SJSA1 (cell line): ENCODE results near the gene OR13C4. TPM values are rescaled to one million over a fixed set of nuclear protein-coding genes. Genes with fewer than 3 reads are reported as not detected.
"Not testable (repeated sequence)": the region's sequence is repeated elsewhere in the genome, so short reads cannot be mapped to it uniquely, and the experiment has no call there.

Experiments used
- DNase-seq, 2 experiments: peaks; one replicate each; pipeline ENCODE4 v3.0.0-alpha.2; 2015 to 2020; ENCODE audit warnings: low spot score in 2 of 2, low read depth in 1 of 2
- H3K27ac ChIP-seq: fragments of 250-450 bp; sonication (Bioruptor Pico); 2 replicates; pipeline ENCODE4 v1.5.1; 2020; ENCODE audit warnings: mild to moderate bottlenecking, moderate library complexity
- H3K27me3 ChIP-seq: fragments of 250-450 bp; sonication (Bioruptor Pico); replicated peaks from 2 replicates; pipeline ENCODE4 v1.5.1; 2020; ENCODE audit warnings: mild to moderate bottlenecking, moderate library complexity
- H3K36me3 ChIP-seq: fragments of 250-450 bp; sonication (Bioruptor Pico); 2 replicates; pipeline ENCODE4 v1.5.1; 2020; ENCODE audit warnings: mild to moderate bottlenecking
- H3K4me1 ChIP-seq: fragments of 250-450 bp; sonication (Bioruptor Pico); replicated peaks from 2 replicates; pipeline ENCODE4 v1.6.1; 2021; ENCODE audit warnings: mild to moderate bottlenecking
- H3K4me3 ChIP-seq: fragments of 250-450 bp; sonication (Bioruptor Pico); 2 replicates; pipeline ENCODE4 v1.5.1; 2020; ENCODE audit warnings: mild to moderate bottlenecking
- H3K9me3 ChIP-seq: fragments of 250-450 bp; sonication (Bioruptor Pico); replicated peaks from 2 replicates; pipeline ENCODE4 v1.5.1; 2020; ENCODE audit warnings: mild to moderate bottlenecking
- total RNA-seq: library from RNA; depleted of rRNA; stranded (reverse); fragments of >200 nt; shearing (Covaris generic); gene quantifications from 2 replicates; pipeline ENCODE4 v1.2.3, GENCODE V29; 2014; rRNA removed

The OR13C4 gene
- not detected in 2 replicates for total RNA-seq

DNA sequence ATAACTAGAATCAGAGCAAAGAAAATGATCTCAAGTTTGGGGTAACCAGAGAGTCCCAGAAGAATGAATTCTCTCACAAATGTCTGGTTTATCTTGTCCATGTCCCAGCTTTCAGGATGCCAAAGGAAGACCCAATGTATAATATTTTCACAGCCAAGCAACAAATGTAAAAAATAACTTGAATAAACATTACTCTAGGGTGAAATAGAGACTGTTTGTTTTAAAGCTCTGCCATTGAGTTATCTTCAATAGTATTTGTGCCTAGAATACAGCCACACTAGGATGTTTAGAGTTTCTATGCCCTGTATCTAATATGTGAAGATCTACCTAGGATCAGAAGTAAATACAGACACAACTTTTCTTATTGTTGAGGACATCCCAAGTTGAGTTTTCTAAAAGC is at the start of gene OR13C4:
OR13C4 (minus strand) TSS at position 101 of the 400 bp plus-strand sequence; CDS start at position 101, 0 bp downstream.
- no peak for DNase-seq
- Histone ChIP-seq H3K4me3 (no peak within 1 kb of the TSS), H3K9me3 (no peaks in the 10 kb centered on the region), H3K27ac (no peak within 1 kb of the TSS), H3K36me3 (no peaks in the 10 kb centered on the region), H3K4me1 (no peaks in the 10 kb centered on the region), H3K27me3 (no peaks in the 10 kb centered on the region; the same call in 1 of the 2 replicates)

DNA sequence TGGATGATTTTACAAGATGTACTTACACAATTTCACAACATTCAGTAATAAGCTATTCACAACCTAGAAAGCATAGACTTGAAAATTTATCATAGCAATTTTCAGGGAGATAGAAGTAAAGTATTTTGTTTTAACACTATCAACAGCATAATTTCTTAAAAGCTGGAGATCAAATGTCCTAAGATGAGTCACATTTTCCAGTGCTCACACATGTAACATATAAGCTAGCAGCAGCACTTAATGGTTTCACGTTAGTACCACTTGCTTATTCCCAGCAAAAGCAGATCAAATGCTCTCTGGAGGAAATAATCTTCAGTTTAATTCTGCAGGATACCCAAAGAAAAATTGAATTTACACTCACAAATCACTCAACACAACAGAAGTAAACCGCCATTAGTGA is 48.4 kb upstream of the OR13C4 start:
- H3K9me3 ChIP-seq = peaks cover 3% of the 10 kb centered on the region; the same call in 1 of the 2 replicates
- no peak for DNase-seq
- H3K27me3 ChIP-seq = no peaks in the 10 kb centered on the region
- no peak overlapping the region for H3K4me3 ChIP-seq
- H3K27ac ChIP-seq = no peak overlapping the region
- no peaks in the 10 kb centered on the region for H3K4me1 ChIP-seq
- H3K36me3 ChIP-seq = no peaks in the 10 kb centered on the region

GRCh38 chr9:104572612-104573011 is 45.6 kb upstream of the OR13C4 start:
- Histone ChIP-seq H3K4me3 (no peak overlapping the region), H3K36me3 (no peaks in the 10 kb centered on the region), H3K4me1 (no peaks in the 10 kb centered on the region), H3K27ac (no peak overlapping the region), H3K27me3 (no peaks in the 10 kb centered on the region), H3K9me3 (peaks cover 3% of the 10 kb centered on the region; the same call in 1 of the 2 replicates)
- no peak for DNase-seq

DNA sequence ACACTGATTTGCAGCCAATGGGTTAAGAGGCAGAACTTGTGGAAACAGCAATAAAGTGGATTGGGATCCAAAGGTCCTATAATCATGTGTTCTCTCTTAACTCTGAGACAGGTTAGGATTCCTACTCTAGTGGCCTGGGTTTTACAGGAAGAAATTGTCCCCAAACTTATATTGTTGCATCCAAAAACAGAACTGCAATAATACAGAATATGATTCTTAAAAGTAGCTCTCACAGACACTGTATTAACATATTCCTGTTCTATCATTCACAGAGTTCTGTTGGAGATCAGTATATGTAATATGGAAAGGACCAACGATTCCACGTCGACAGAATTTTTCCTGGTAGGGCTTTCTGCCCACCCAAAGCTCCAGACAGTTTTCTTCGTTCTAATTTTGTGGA is 41.9 kb upstream of the OR13C4 start, which contains the start of gene OR13C8:
OR13C8 (plus strand) TSS at position 301 of the 400 bp plus-strand sequence; CDS start at position 301, 0 bp downstream.
- H3K27me3 ChIP-seq = no peaks in the 10 kb centered on the region
- H3K9me3 ChIP-seq = peaks cover 3% of the 10 kb centered on the region; the same call in 1 of the 2 replicates
- H3K27ac ChIP-seq = no peak within 1 kb of the TSS
- H3K36me3 ChIP-seq = no peaks in the 10 kb centered on the region
- no peak for DNase-seq
- no peaks in the 10 kb centered on the region for H3K4me1 ChIP-seq
- H3K4me3 ChIP-seq = no peak within 1 kb of the TSS

DNA sequence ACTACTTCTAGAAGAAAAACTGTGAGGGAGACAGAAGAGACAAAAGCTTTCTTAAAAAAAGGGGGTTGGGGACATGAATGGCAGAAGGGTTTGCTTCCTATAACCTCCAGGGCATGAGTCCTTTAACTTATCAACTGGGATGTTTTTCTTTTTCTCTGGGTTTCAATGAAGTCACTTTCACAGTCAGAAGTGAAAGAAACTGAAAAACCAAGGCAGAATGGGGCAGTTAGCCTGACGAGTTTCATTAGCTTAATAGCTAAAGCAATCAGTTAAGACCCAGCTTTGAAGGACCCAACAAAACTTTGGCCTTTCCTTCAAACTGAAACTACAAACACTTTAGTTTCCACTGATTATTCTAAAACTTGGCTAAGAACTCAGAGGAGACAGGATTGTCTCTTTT is 37.3 kb upstream of the OR13C4 start:
- H3K36me3 ChIP-seq = no peaks in the 10 kb centered on the region
- H3K4me3 ChIP-seq = no peak overlapping the region
- H3K27me3 ChIP-seq = no peaks in the 10 kb centered on the region
- no peak overlapping the region for H3K27ac ChIP-seq
- no peak for DNase-seq
- no peaks in the 10 kb centered on the region for H3K4me1 ChIP-seq
- no peaks in the 10 kb centered on the region for H3K9me3 ChIP-seq

GRCh38 chr9:104556830-104557634 is 30.0 kb upstream of the OR13C4 start:
- Histone ChIP-seq H3K4me3 (no peak overlapping the region), H3K4me1 (peaks cover 7% of the 10 kb centered on the region; the same call in 1 of the 2 replicates), H3K9me3 (no peaks in the 10 kb centered on the region), H3K36me3 (no peaks in the 10 kb centered on the region), H3K27me3 (no peaks in the 10 kb centered on the region), H3K27ac (no peak overlapping the region)
- no peak for DNase-seq

DNA sequence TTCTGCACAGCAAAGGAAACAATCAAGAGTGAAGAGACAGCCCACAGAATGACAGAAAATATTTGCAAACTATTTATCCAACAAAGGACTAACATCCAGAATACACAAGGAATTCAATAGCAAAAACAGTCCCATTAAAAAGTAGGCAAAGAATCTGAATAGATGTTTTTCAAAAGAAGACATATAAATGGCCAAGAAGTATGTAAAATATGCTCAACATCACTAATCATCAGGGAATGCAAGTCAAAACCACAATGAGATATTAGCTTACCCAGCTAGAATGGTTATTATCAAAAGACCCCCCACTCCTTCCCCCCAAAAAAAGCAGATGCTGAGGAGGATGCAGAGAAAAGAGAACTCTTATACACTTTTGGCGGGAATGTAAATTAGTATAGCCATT is 28.5 kb upstream of the OR13C4 start:
- Histone ChIP-seq H3K27me3 (no peaks in the 10 kb centered on the region), H3K36me3 (no peaks in the 10 kb centered on the region), H3K9me3 (no peaks in the 10 kb centered on the region), H3K27ac (no peak overlapping the region), H3K4me3 (no peak overlapping the region), H3K4me1 (peaks cover 7% of the 10 kb centered on the region; the same call in 1 of the 2 replicates)
- DNase-seq = no peak

DNA sequence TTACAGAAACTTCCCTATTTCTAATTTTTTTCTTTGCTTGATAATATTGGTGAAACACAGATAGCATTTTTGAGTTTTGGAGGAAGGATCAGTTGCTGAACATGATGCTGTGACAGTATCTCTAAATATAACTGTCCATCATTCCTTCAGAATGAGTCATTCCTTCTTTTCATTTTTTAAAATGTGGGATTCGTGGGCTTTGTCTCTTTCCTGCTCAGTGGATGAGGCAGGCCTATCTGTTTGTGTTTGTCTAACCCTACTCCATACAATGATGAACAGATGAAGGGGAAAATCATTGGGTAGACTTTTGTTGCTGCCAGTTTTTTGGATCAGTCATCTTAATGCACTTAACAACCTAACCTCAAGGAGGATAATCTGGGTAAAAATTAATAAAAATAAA is 26.3 kb upstream of the OR13C4 start:
- Histone ChIP-seq H3K36me3 (no peaks in the 10 kb centered on the region), H3K4me3 (no peak overlapping the region), H3K27ac (no peak overlapping the region), H3K9me3 (no peaks in the 10 kb centered on the region), H3K4me1 (peaks cover 7% of the 10 kb centered on the region; the same call in 1 of the 2 replicates), H3K27me3 (no peaks in the 10 kb centered on the region)
- peak in 1 of 2 experiments; percentile 29 for DNase-seq

DNA sequence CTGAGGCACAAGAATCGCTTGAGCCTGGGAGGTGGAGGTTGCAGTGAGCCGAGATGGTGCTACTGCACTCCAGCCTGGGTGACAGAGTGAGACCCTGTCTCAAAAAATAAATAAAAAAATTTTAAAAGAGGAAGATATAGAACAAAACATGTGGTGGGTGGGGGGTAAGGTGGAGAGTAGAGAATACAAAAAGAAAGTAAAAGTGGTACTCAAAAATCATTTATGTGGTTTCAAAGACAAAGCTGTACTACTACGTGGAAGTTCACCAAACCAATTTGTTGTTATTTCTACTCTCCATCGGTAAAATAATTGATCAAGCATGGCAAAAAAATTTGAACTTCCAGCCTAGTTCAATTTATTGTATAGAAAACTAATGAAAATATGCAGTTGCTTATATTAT is 17.6 kb upstream of the OR13C4 start:
- Histone ChIP-seq H3K27me3 (peaks cover 7% of the 10 kb centered on the region; the same call in 1 of the 2 replicates), H3K4me3 (no peak overlapping the region), H3K4me1 (no peaks in the 10 kb centered on the region), H3K27ac (no peak overlapping the region), H3K9me3 (no peaks in the 10 kb centered on the region), H3K36me3 (no peaks in the 10 kb centered on the region)
- no peak for DNase-seq

DNA sequence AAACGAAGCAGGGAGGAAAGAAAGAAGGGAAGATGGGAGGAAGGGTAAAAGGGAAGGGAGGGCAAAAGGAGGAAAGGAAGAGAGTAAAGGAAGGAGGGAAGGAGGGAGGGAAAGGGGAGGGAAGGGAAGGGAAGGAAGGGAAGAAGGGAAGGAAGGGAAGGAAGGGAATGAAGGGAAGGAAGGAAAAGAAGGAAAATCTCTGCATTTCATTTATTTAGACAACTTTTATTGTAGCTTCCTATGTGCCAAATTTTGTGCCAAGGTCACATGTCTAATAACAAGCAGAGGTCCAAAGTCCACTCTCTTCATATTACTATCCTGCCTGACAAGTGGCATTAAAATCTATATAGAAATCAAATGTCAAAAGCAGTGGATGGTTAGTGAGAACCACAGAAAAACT is 12.3 kb upstream of the OR13C4 start:
- Histone ChIP-seq H3K36me3 (no peaks in the 10 kb centered on the region), H3K4me3 (no peak overlapping the region), H3K27ac (no peak overlapping the region), H3K9me3 (no peaks in the 10 kb centered on the region), H3K4me1 (no peaks in the 10 kb centered on the region), H3K27me3 (0 out of 2 replicates have a peak, but pooled peaks cover 2% of the 10 kb centered on the region)
- DNase-seq = no peak

DNA sequence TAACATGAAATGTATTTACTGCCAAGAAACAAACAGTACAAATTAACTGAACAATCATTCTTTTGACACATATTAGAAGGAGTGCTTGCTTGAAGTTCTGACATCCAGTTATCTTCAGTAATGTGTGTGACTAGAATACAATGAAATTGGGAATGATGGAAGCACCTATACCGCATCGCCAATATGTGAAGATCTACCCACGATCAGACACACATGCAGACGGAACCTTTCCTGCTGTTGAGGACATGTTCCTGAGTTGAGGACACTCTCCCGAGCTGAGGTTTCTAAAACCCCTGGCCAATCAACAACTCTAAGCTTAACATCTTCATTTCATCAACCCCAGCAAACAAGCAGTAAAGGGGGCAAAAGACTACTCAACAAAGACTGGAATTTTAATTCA is 9.7 kb upstream of the OR13C4 start, which contains the start of gene OR13C3:
OR13C3 (minus strand) TSS at position 101 of the 400 bp plus-strand sequence. CDS start 133 bp downstream, outside the sequence.
- Histone ChIP-seq H3K9me3 (no peaks in the 10 kb centered on the region), H3K27me3 (0 out of 2 replicates have a peak, but pooled peaks cover 2% of the 10 kb centered on the region), H3K36me3 (no peaks in the 10 kb centered on the region), H3K4me1 (no peaks in the 10 kb centered on the region), H3K27ac (no peak within 1 kb of the TSS), H3K4me3 (no peak within 1 kb of the TSS)
- DNase-seq = no peak

DNA sequence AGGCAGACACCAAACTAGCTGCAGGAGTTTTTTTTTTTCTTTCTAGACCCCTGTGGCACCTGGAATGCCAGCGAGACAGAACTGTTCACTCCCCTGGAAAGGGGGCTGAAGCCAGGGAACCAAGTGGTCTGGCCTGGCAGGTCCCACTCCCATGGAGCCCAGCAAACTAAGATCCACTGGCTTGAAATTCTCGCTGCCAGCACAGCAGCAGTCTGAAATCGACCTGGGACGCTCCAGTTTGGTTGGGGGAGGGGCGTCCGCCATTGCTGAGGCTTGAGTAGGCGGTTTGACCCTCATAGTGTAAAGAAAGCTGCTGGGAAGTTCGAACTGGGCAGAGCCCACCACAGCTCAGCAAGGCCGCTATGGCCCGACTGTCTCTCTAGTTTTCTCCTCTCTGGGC is 6.8 kb downstream of the OR13C4 start:
- not testable (repeated sequence) for H3K27ac ChIP-seq, H3K27me3 ChIP-seq, H3K9me3 ChIP-seq, DNase-seq, H3K4me1 ChIP-seq, H3K36me3 ChIP-seq, H3K4me3 ChIP-seq

DNA sequence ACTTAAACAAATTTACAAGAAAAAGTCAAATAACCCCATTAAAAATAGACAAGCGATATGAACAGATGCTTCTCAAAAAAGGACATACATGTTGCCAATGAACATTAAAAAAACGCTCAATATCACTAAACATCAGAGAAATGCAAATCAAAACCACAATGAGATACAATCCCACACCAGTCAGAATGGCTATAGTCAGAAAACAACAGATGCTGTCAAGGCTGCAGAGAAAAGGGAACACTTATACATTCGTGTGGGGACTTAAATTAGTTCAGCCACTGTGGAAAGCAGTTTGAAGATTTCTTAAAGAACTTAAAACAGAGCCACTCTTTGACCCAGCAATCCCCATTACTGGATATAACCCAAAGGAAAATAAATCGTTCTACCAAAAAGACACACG is 12.1 kb downstream of the OR13C4 start:
- no peak for DNase-seq

DNA sequence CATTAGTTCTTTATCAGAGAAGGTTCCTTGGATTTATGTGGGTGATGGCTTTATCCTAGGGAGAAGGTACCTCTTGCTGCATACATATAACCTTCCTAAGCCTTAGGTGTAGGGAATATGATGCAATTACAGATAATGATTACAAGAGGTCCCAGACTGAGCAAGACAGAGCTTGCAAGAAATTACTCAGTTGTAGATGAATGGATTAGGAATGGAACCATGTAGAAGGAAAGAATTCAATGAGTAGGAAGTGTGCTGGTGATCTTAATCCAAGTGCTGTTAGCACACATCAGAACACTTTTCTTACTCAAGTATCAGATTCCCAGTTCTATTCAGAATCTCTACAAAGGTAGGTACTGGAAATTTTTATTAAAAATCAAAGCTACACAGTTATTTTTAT is 20.4 kb downstream of the OR13C4 start:
- Histone ChIP-seq H3K4me1 (no peaks in the 10 kb centered on the region), H3K9me3 (no peaks in the 10 kb centered on the region)
- DNase-seq = no peak

More for the DNA sequence above, 12.1 kb downstream of the OR13C4 start:
- H3K36me3 ChIP-seq = no peaks in the 10 kb centered on the region
- no peak overlapping the region for H3K27ac ChIP-seq
- no peaks in the 10 kb centered on the region for H3K27me3 ChIP-seq
- H3K4me1 ChIP-seq = no peaks in the 10 kb centered on the region
- H3K4me3 ChIP-seq = no peak overlapping the region
- no peaks in the 10 kb centered on the region for H3K9me3 ChIP-seq

More for the DNA sequence above, 20.4 kb downstream of the OR13C4 start:
- no peak overlapping the region for H3K4me3 ChIP-seq
- H3K27me3 ChIP-seq = no peaks in the 10 kb centered on the region; the same call in 1 of the 2 replicates
- H3K36me3 ChIP-seq = no peaks in the 10 kb centered on the region
- H3K27ac ChIP-seq = no peak overlapping the region
